Ascending aorta (tissue), 2 donors: ENCODE measurements around the gene HOXD4. TPM values are rescaled to one million over a fixed set of nuclear protein-coding genes. Genes with fewer than 3 reads are reported as not detected.

ENCODE experiments used
- DNase-seq, 2 donors: peaks; one replicate each; pipeline ENCODE4 v3.0.0-alpha.2; 2019; ENCODE audit warnings: low spot score in 2 of 2
- H3K27ac ChIP-seq, 2 donors: fragments of 200-600 bp; sonication (generic); one replicate each; pipeline ENCODE4 v1.5.1; 2016 to 2017; ENCODE audit warnings: mild to moderate bottlenecking in 1 of 2
- H3K27me3 ChIP-seq: fragments of 200-600 bp; sonication (generic); one replicate; pipeline ENCODE4 v1.5.1; 2017
- H3K36me3 ChIP-seq, 2 donors: fragments of 200-600 bp; sonication (generic); one replicate each; pipeline ENCODE4 v1.5.1; 2016
- H3K4me1 ChIP-seq, 2 donors: fragments of 200-600 bp; sonication (generic); one replicate each; pipeline ENCODE4 v1.5.1; 2016 to 2017; ENCODE audit warnings: mild to moderate bottlenecking in 1 of 2
- H3K4me3 ChIP-seq, 2 donors: fragments of 200-600 bp; sonication (generic); one replicate each; pipeline ENCODE4 v1.5.1; 2016 to 2017; ENCODE audit warnings: mild to moderate bottlenecking in 1 of 2
- H3K9me3 ChIP-seq, 2 donors: fragments of 200-600 bp; sonication (generic); one replicate each; pipeline ENCODE4 v1.5.1; 2016
- CTCF ChIP-seq, 3 experiments: fragments of 200-600 bp in 2 of 3; fragments of 450-650 bp in 1 of 3; sonication (generic) in 2 of 3; IDR thresholded peaks; one replicate each; pipeline ENCODE4 v1.5.1; 2016 to 2019; ENCODE audit warnings: antibody characterized with exemption in 3 of 3, mild to moderate bottlenecking in 1 of 3, moderate library complexity in 1 of 3
- intact Hi-C: fragments of 100-400 bp; cut with DNase I; formaldehyde crosslinking; loops from one replicate; pipeline ENCODE4 v1.15.1; 2023
- total RNA-seq: library from RNA; depleted of rRNA; stranded (reverse); fragments of >200 nt; gene quantifications from one replicate; pipeline ENCODE4 v1.1.0, GENCODE V29; 2016

HOXD4 gene
- total RNA-seq, 1 donor from 2014 or later: 13.6 TPM

DNA sequence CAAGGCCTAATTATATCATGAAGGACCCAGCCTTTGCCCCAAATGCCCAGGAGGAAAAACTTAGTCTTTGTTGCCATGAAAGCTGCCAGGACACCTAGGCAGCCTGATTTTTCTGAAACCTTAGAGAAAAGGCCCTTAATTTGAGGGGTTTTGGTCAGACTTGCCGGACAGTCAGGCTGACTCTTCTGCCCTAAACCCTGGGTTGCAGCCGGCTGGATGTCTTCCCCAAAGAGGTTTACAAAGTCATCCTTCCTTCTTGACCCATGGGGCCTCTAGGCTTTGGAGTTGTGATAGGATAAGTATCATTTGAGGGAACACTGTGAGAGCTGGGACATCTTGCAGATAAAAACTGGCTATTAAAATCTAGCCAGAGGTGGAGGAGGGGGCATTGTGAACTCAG lies 34.7 kb downstream of the HOXD4 start:
- Histone ChIP-seq H3K27ac (no peak overlapping the region), H3K4me3 (no peak overlapping the region), H3K9me3 (no peaks in the 10 kb centered on the region), H3K36me3 (no peaks in the 10 kb centered on the region), H3K27me3 (peaks cover 6% of the 10 kb centered on the region), H3K4me1 (peaks cover 3 to 12% of the 10 kb centered on the region in 2 donors)
- peak in 1 of 2 donors; percentile 8 for DNase-seq
- no peak for TF ChIP-seq CTCF (IDR thresholded peaks at IDR 0.05)
- intact Hi-C loops: loop anchor here (5.0 kb wide), 1 partner anchor 44 kb away; no protein-coding TSS in a partner anchor

- no peaks in the 10 kb centered on the region for H3K9me3 ChIP-seq
- no peak for TF ChIP-seq CTCF (IDR thresholded peaks at IDR 0.05)
- DNase-seq: no peak
- H3K4me1 ChIP-seq: peaks cover 3 to 12% of the 10 kb centered on the region in 2 donors
- H3K27me3 ChIP-seq: peaks cover 6% of the 10 kb centered on the region
- peak overlapping the region; percentile 79 for H3K4me3 ChIP-seq
- intact Hi-C loops: loop anchor here (5.0 kb wide), 1 partner anchor 45 kb away; no protein-coding TSS in a partner anchor
- no peak overlapping the region for H3K27ac ChIP-seq
- no peaks in the 10 kb centered on the region for H3K36me3 ChIP-seq
Observed at GRCh38 chr2:176187200-176187898, 36.0 kb downstream of the HOXD4 start.

- peaks cover 3 to 12% of the 10 kb centered on the region in 2 donors for H3K4me1 ChIP-seq
- no peak for TF ChIP-seq CTCF (IDR thresholded peaks at IDR 0.05)
- peak within 1 kb of the TSS; percentile 79 for H3K4me3 ChIP-seq
- DNase-seq: no peak
- H3K27me3 ChIP-seq: peaks cover 6% of the 10 kb centered on the region
- no peaks in the 10 kb centered on the region for H3K36me3 ChIP-seq
- intact Hi-C loops: loop anchor here (5.0 kb wide), 1 partner anchor 46 kb away; no protein-coding TSS in a partner anchor
- H3K9me3 ChIP-seq: no peaks in the 10 kb centered on the region
- H3K27ac ChIP-seq: no peak within 1 kb of the TSS
Observed at GRCh38 chr2:176187899-176188773, 36.8 kb downstream of the HOXD4 start, which contains the start of gene HOXD1. Gene HOXD1, plus strand, starts transcription at chr2:176188668. Its CDS starts 134 bp downstream, at chr2:176188802.

DNA sequence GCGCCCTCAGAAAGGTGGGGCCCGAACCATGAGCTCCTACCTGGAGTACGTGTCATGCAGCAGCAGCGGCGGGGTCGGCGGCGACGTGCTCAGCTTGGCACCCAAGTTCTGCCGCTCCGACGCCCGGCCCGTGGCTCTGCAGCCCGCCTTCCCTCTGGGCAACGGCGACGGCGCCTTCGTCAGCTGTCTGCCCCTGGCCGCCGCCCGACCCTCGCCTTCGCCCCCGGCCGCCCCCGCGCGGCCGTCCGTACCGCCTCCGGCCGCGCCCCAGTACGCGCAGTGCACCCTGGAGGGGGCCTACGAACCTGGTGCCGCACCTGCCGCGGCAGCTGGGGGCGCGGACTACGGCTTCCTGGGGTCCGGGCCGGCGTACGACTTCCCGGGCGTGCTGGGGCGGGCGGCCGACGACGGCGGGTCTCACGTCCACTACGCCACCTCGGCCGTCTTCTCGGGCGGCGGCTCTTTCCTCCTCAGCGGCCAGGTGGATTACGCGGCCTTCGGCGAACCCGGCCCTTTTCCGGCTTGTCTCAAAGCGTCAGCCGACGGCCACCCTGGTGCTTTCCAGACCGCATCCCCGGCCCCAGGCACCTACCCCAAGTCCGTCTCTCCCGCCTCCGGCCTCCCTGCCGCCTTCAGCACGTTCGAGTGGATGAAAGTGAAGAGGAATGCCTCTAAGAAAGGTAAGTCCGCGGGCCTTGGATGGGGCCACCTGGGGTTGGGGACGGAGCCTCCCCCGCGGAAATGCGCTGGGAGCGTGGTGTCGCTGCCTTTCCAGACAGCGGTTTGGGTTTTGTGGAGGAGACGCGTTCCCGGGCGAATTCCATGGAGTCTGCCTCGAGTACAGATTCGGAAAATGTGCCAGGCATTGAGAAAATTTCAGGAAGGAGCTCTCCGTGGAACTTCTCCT lies 37.7 kb downstream of the HOXD4 start:
- Histone ChIP-seq H3K36me3 (no peaks in the 10 kb centered on the region), H3K4me3 (peak overlapping the region; percentile 79), H3K27me3 (peaks cover 6% of the 10 kb centered on the region), H3K9me3 (no peaks in the 10 kb centered on the region), H3K27ac (no peak overlapping the region), H3K4me1 (peaks cover 3 to 12% of the 10 kb centered on the region in 2 donors)
- no peak for DNase-seq
- TF ChIP-seq CTCF (IDR thresholded peaks at IDR 0.05): no peak
- intact Hi-C loops: loop anchor here (5.0 kb wide), 1 partner anchor 47 kb away; no protein-coding TSS in a partner anchor
